NOMO-1 (cell line): ENCODE results near the gene SERPINA9.

Source experiments
- DNase-seq, 2 experiments: peaks; one replicate each; lab custom pipeline; 2025; ENCODE audit not compliant: unreplicated experiment in 2 of 2; lab: John Stamatoyannopoulos, UW

Gene SERPINA9

DNA sequence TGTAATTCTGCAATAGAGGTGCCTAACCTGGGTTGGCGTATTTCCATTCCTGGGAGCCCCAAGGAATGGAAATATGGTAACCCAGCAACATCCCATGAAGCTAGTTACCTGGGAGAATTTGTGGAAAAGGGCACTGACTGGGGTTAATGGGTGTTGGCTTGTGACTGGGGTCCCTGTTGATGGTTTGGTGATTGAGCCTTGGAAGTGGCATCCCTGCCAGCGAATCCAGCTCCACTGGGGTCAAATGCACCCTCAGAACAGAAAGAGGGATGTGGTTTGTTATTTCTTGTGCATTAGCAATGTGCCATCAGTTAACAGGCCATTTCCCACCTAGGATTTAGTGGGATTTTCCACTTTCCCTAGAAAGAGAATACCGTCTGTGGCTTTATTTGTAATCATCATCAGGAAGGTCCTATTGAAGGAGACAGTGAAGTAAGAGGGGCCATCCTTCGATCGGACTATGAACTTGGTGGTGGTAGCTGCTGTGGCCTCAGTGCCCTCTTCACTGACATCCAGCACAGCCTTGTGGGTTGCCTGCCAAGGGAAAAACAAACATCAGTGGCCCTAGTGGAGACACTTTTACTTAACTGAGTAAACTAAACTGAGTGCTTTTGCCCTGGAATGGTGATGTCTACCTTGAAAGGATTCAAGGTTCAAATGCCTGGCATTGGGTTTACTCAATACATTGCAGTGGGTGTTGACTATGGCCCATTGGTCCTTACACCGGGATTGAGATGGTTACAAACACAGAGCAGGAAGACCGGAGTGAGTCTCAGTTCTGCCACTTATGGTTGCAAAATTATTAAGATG is 13.0 kb downstream of the SERPINA9 start:
- no peak for DNase-seq

GRCh38 chr14:94462219-94462551 is 13.8 kb downstream of the SERPINA9 start:
- DNase-seq, result no peak

GRCh38 chr14:94461526-94462218 is 14.3 kb downstream of the SERPINA9 start:
- DNase-seq, result no peak

DNA sequence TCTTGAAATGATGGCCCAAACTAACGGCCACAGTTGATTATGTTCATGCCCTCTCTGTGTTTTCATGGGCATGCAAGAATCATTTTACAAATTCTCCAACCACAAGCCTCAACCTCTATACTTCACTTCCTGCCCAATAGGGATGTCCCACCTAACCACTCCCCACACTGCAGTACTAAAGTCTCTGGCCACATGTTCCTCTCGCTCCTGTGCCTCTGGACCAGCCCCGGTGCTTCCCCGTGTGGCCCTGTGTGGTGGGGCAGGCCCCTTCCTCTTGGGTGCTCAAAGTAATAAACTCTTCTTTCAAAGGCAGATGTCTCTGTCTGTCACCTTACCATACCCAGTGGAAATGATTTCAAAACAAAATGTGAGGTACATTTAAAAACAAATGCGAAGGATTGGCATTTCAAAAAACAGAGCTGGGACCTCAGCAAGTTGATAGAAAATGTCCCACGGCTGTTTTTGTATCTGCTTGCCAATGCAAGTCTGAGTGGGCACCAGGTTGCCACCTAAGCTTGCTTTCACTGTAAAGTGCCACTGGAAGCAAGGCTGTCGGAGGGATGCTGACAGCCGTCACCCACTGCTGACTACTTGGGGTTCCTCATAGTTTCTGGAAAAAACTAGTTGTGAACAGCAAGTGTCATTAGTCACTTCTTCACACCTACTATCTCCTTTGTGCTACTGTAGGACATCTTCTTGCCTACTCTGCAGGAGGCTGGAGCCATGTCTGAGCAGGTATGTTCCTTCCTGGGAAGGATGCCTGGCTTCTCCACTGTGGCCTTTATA is 15.2 kb downstream of the SERPINA9 start:
- no peak for DNase-seq

- no peak for DNase-seq
Observed at GRCh38 chr14:94458558-94459205, 17.3 kb downstream of the SERPINA9 start.

DNA sequence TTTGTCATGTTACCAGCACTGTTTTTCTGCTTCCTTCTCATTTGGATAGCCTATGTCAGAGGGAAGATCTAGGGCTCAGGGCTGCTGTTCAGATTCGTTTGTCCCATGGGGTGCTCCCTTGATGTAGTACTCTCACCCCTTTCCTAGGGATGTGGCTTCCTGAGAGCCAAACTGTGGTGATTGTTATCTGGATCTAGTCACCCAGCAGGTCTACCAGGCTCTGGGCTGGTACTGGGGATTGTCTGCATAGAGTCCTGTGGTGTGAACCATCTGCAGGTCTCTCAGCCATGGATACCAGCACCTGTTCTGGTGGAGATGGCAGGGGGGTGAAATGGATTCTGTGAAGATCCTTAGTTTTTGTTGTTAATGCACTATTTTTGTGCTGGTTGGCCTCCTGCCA is 17.9 kb downstream of the SERPINA9 start:
- DNase-seq, result no peak

GRCh38 chr14:94455928-94456327 is 20.1 kb downstream of the SERPINA9 start:
- DNase-seq, result no peak

DNA sequence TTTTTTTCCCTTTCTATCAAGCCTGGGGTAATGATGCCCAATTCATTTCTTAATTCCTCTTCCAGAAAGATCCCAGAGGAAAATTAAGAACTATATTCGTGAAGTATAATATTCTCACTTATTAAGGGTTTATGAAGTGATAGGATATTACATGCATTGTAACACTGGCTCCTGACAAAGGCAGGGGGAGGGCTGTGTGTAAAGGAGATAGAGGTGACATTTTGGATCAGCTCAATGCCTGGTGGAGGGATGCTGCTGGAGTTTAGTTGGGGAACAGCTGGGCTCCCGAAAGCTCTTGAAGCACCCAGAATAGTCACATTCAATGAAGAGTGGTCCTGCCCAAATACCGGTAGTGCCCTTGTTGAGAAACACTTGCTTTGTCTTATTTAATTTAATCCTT is 24.2 kb downstream of the SERPINA9 start:
- DNase-seq, result no peak

GRCh38 chr14:94451091-94451771 is 24.8 kb downstream of the SERPINA9 start:
- no peak for DNase-seq

DNA sequence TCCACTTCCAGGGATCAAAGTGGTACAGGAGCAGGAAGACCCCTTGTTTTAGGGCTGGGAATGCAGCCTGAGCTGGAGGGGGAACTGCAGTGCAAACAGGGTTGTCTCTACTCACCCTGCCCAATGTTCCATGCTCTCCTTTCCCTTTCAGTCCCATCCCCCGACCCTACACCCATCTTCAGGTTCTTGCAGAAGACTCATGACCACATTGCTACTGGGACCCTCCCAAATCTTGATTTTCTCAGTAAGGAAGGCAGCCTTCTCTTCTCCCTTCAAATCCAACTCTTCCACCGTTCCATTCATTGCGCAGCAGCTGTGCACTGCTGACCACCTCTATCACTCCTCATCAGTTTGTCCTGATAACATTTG is 25.3 kb downstream of the SERPINA9 start:
- DNase-seq, result no peak

GRCh38 chr14:94449930-94450329 is 26.1 kb downstream of the SERPINA9 start:
- no peak for DNase-seq

DNA sequence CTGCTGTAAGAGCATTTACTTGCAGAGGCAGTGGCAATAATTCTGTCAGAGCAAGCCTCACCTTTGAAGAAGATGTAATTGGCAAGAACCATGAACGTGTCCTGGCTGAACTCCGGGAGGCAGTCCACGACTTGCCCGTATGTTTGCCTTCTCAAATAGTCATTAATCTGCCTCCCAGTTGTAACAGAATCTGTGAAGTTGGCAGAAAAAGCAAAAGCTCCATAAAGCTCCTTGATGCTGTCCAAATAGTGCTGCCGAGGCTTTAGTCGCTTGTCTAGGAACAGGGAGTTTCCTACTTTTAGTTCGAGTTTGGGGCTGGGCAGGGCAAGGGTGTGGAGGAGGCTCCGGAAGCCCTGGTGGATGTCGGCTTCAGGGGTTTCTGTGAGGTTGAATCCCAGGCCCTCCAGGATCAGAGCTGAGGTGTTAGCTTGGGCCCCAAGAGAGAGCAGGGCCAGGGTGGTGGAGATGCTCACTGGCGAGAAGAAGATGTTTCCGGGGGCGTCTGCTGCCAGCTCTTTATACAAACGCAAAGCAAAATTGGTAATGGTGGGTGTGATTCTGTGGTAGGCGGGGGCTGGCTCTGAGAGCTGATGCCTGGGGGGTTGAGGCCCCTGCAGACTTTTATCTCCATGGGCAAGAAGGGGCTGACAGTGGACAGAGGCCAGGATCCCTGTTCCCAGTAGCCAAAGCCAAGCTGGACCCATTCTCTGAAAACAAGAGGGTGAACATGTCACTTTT is 27.8 kb downstream of the SERPINA9 start:
- DNase-seq, result no peak

DNA sequence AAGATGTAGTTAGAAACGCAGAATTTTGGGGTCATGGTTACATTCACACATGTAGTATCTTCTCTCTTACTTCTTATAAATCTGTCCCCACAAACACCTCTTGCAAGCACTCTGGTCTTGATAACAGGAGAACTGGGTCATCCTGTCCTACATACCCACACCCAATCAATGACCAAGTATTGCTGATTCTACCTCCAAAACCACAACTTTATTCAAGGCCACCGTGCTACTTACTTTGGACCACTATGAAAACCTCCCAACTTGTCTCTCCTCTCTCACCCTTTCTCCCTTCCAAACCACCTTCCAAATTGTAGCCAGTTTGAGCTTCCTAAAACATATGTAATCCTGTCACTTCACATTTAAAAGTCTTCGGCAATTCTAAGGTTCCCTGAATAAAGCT is 28.8 kb downstream of the SERPINA9 start:
- no peak for DNase-seq

GRCh38 chr14:94446126-94446525 is 29.9 kb downstream of the SERPINA9 start:
- DNase-seq, result no peak

DNA sequence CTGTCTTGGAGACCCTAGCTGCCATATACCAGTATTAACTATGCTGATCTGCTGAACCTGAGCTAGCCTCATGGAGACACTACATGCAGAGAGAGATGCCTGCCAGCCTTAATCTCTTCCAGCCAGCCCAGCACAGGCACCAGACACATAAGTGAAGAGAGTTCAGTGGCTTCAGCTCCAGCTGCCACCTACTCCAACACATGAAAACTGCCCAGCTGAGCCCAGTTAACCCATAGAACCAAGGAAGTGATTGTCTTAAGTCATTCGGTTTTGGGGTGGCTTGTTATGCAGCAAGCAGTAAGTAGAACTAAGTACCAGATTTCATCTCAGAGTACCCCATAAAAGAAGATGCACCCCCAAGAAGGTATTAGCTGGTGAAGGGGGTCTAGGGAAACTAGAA is 31.0 kb downstream of the SERPINA9 start:
- DNase-seq, result no peak

- no peak for DNase-seq
Observed at GRCh38 chr14:94441531-94442205, 34.3 kb downstream of the SERPINA9 start.

DNA sequence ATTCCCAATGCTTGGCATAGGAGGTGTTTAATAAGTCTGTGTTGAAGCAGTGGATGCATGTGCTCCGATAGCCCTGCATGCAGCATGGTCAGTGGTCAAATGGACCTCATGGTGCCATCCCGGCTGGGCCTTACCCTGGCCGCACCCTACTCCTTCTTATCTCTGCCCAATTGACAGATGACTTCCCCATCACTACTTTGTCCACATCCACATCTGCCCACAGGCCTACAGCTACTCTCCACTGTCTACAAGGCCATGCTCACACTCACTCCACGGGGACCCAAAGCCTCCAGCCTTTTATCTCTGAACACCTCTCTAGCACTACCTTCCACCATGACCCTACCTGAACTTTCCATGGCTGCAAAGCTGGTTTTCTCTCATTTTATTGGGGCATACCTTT is 34.9 kb downstream of the SERPINA9 start:
- no peak for DNase-seq

- no peak for DNase-seq
Observed at GRCh38 chr14:94439453-94440057, 36.4 kb downstream of the SERPINA9 start.

- no peak for DNase-seq
Observed at GRCh38 chr14:94428610-94429009, 47.4 kb downstream of the SERPINA9 start.
